ENCODE measurements around the gene DALRD3. TPM values are rescaled to one million over a fixed set of nuclear protein-coding genes. Genes with fewer than 3 reads are reported as not detected.
A peak's percentile ranks its signal among the peaks of the same experiment; 100 is the strongest.

Gene DALRD3
- total and polyA plus RNA-seq, 2 donors from 2014 or later: 41.6 to 46.8 TPM

DNA sequence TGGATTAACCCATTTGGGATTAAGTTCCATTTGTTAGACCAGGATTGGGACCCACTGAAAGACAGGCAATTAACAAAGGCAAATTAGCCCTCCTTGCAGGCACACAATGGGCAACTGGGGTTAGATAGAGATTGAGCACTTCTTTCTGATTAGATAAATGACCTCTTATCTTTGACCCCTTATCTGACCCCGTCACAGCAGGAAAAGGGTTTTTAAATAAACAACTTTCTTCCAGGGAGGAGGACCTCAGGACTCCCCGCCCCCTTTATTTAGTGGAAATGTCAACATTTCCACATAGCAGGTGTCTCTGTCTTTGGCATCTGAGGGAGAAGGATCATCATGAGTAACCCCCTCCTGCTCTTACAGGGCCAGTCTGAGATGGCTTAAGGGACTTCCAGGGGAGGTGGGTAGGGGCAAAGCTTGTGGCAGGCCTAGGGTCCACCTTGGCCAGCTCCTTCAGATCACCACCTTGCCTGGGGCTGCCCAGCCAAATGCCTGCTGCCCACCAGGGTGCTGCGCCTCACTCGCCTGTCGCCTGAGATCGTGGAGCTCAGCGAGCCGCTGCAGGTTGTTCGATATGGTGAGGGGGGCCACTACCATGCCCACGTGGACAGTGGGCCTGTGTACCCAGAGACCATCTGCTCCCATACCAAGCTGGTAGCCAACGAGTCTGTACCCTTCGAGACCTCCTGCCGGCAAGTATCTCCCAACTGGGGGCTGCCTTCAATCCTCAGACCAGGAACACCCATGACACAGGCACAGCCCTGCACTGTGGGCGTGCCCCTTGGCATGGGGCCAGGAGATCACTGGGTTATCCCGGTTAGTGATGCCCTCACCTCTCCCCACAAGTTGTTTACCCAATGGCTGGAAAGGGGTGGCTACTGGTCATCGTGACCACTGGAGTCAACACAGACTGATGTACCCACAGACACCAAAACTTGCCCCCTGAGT lies 13.8 kb downstream of the DALRD3 start:
- TF ChIP-seq, protein P1, sequence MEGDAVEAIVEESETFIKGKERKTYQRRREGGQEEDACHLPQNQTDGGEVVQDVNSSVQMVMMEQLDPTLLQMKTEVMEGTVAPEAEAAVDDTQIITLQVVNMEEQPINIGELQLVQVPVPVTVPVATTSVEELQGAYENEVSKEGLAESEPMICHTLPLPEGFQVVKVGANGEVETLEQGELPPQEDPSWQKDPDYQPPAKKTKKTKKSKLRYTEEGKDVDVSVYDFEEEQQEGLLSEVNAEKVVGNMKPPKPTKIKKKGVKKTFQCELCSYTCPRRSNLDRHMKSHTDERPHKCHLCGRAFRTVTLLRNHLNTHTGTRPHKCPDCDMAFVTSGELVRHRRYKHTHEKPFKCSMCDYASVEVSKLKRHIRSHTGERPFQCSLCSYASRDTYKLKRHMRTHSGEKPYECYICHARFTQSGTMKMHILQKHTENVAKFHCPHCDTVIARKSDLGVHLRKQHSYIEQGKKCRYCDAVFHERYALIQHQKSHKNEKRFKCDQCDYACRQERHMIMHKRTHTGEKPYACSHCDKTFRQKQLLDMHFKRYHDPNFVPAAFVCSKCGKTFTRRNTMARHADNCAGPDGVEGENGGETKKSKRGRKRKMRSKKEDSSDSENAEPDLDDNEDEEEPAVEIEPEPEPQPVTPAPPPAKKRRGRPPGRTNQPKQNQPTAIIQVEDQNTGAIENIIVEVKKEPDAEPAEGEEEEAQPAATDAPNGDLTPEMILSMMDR (IDR thresholded peaks at IDR 0.05; ENCODE audit: borderline replicate concordance, extremely low read depth, insufficient read depth): no peak
- H3K4me1 ChIP-seq (ENCODE audit: control insufficient read depth in 2 of 3, insufficient read depth in 2 of 3, low read depth in 1 of 3, low read length in 3 of 3): peaks cover 0 to 13% (median 9%) of the 10 kb centered on the region in 3 donors
- no peaks in the 10 kb centered on the region for H3K27me3 ChIP-seq (ENCODE audit: control insufficient read depth, insufficient read depth, low read length)
- H3K9me3 ChIP-seq (ENCODE audit: control insufficient read depth in 2 of 3, insufficient read depth in 1 of 3, low read length in 3 of 3): no peaks in the 10 kb centered on the region
- intact Hi-C loops (cut with DNase I): no loop called here
- H3K9ac ChIP-seq (ENCODE audit: low read length in 3 of 3): no peak overlapping the region
- DNase-seq (peak in 2 of 5 donors; percentile 57 to 74), FAIRE-seq (no peak)
- no peak overlapping the region for H3K27ac ChIP-seq (ENCODE audit: low read depth in 2 of 2, low read length in 2 of 2)
- H3K36me3 ChIP-seq (ENCODE audit: control insufficient read depth in 2 of 3, insufficient read depth in 3 of 3, low read length in 3 of 3): peaks cover 0 to 12% (median 0%) of the 10 kb centered on the region in 3 donors
- no peak overlapping the region for H3K4me3 ChIP-seq (ENCODE audit: low read length in 3 of 3)

DNA sequence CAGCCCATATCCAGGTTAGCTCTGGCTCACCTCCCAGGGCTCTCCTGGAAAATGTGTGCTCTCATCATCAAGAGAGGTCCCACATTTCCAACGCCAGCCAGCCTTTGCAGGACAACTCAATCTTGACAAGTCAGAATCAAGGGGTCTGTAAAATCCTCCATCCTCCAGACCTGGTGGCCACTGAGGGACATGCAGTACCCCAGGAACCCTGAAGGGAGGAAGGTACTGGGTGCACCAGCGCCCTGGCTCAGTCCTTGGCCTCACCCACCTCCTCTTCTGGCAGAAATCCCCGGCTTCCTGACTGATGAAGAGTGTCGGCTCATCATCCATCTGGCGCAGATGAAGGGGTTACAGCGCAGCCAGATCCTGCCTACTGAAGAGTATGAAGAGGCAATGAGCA lies 17.2 kb downstream of the DALRD3 start:
- no peak overlapping the region for H3K4me3 ChIP-seq (ENCODE audit: low read length in 3 of 3)
- H3K9me3 ChIP-seq (ENCODE audit: control insufficient read depth in 2 of 3, insufficient read depth in 1 of 3, low read length in 3 of 3): no peaks in the 10 kb centered on the region
- FAIRE-seq: no peak
- peaks cover 0 to 18% (median 2%) of the 10 kb centered on the region in 3 donors for H3K36me3 ChIP-seq (ENCODE audit: control insufficient read depth in 2 of 3, insufficient read depth in 3 of 3, low read length in 3 of 3)
- H3K27ac ChIP-seq (ENCODE audit: low read depth in 2 of 2, low read length in 2 of 2): no peak overlapping the region
- TF ChIP-seq, protein P1 (IDR thresholded peaks at IDR 0.05; ENCODE audit: borderline replicate concordance, extremely low read depth, insufficient read depth): no peak
- no peak overlapping the region for H3K9ac ChIP-seq (ENCODE audit: low read length in 3 of 3)
- peaks cover 0 to 8% (median 2%) of the 10 kb centered on the region in 3 donors for H3K4me1 ChIP-seq (ENCODE audit: control insufficient read depth in 2 of 3, insufficient read depth in 2 of 3, low read depth in 1 of 3, low read length in 3 of 3)
- intact Hi-C loops (cut with DNase I): no loop called here
- no peak for DNase-seq
- H3K27me3 ChIP-seq (ENCODE audit: control insufficient read depth, insufficient read depth, low read length): no peaks in the 10 kb centered on the region

DNA sequence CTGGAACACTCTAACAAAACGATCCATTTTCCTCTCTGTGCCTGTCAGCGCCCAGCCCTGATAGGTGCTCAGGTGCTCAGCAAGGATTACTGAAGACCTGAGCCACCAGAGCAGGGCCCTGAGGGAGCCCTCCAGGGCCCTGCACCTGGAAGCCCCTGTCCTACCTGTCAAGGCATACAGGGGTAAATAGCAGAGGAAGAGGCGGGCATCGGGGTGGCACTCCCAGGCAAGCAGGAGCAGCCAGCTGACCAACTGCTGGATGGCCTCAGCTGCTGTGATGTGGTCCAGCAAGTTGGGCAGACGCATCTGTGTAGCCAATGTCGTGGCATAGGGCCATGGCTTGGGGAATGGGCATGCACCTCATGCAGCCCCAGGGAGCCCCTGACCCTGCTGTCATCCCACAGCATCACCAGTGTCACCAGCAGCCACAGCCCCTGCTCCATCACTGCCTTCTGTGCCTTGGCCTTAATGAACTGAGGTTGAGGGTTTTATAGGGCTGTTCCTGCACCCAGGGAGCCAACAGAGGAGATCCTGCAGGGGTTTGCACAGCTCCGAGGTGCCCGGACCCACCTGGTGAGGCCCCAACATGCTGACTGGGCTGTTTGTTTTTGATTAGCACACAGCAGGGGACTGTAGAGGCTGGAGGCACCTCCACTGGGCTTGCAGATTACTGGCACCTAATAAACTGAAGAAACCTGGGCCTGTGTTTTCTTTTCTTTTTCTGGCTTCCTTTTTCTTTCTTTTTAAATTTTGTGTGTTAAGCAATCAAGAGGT lies 19.1 kb downstream of the DALRD3 start:
- H3K4me3 ChIP-seq (ENCODE audit: low read length in 3 of 3): no peak overlapping the region
- H3K36me3 ChIP-seq (ENCODE audit: control insufficient read depth in 2 of 3, insufficient read depth in 3 of 3, low read length in 3 of 3): peaks cover 0 to 10% (median 2%) of the 10 kb centered on the region in 3 donors
- H3K9me3 ChIP-seq (ENCODE audit: control insufficient read depth in 2 of 3, insufficient read depth in 1 of 3, low read length in 3 of 3): no peaks in the 10 kb centered on the region
- no peak for FAIRE-seq
- peaks cover 0 to 5% (median 0%) of the 10 kb centered on the region in 3 donors for H3K4me1 ChIP-seq (ENCODE audit: control insufficient read depth in 2 of 3, insufficient read depth in 2 of 3, low read depth in 1 of 3, low read length in 3 of 3)
- H3K27me3 ChIP-seq (ENCODE audit: control insufficient read depth, insufficient read depth, low read length): no peaks in the 10 kb centered on the region
- TF ChIP-seq, protein P1 (IDR thresholded peaks at IDR 0.05; ENCODE audit: borderline replicate concordance, extremely low read depth, insufficient read depth): no peak
- no peak overlapping the region for H3K9ac ChIP-seq (ENCODE audit: low read length in 3 of 3)
- no peak for DNase-seq
- H3K27ac ChIP-seq (ENCODE audit: low read depth in 2 of 2, low read length in 2 of 2): no peak overlapping the region
- intact Hi-C loops (cut with DNase I): no loop called here
